K562 (cell line): Measurements from ENCODE around the gene TACSTD2. TPM values are rescaled to one million over a fixed set of nuclear protein-coding genes. Genes with fewer than 3 reads are reported as not detected.

ENCODE experiments used
- ATAC-seq: fragments of 200-7000 bp; cut with Tn5 transposase; 3 replicates; pipeline ENCODE4 v1.9.1; 2020; ENCODE audit warnings: moderate library complexity
- BruUV-seq: library from RNA; stranded (reverse); fragments of 400-500 nt; replicated peaks from 2 replicates; lab custom pipeline; 2021; lab: Mats Ljungman, UMichigan
- CTCF ChIA-PET: fragments of 300-600 bp; formaldehyde crosslinking; extraction: SDS; loops from one replicate; lab custom pipeline; 2021; ENCODE audit warnings: low intra/inter-chr PET ratio; lab: Yijun Ruan, JAX
- POLR2A ChIA-PET: fragments of 300-600, 350-650 bp; sonication (Branson Sonifier 250); formaldehyde crosslinking; extraction: SDS; loops from one replicate; lab custom pipeline; 2021; ENCODE audit warnings: antibody characterized with exemption, inconsistent platforms; lab: Yijun Ruan, JAX
- DNase-seq, 4 experiments: peaks; one replicate each; pipeline versions ENCODE4 v3.0.0 to v3.0.0-alpha.2; 2011 to 2018; ENCODE audit warnings: low spot score in 3 of 4, mixed read lengths in 3 of 4; ENCODE audit errors: extremely low read depth in 1 of 4
- FAIRE-seq: peaks from 2 replicates; lab custom pipeline; 2011; peaks lifted over from hg19 to GRCh38; lab: Jason Lieb, UNC
- H2AFZ ChIP-seq: 2 replicates; pipeline ENCODE4 v1.6.0; 2011; ENCODE audit warnings: low read depth, low read length, control low read depth, inconsistent platforms
- H3K27ac ChIP-seq: fragments of 200-600 bp; 3 replicates; pipeline ENCODE4 v1.8.0; 2011; ENCODE audit warnings: low read depth, mild to moderate bottlenecking, control low read depth, inconsistent platforms, low read length, moderate library complexity, mixed read lengths; ENCODE audit errors: extremely low read depth
- H3K27me3 ChIP-seq, 2 experiments: fragments of 300-600 bp in 1 of 2; 2 replicates in 1 of 2; 3 replicates in 1 of 2; pipeline versions ENCODE4 v1.6.0 to v1.8.0; 2011; ENCODE audit warnings: inconsistent platforms in 2 of 2, low read length in 2 of 2, mild to moderate bottlenecking in 1 of 2, mixed read lengths in 1 of 2, moderate library complexity in 1 of 2; ENCODE audit not compliant: control insufficient read depth in 2 of 2, insufficient read depth in 2 of 2
- H3K36me3 ChIP-seq: fragments of 300-600 bp; 3 replicates; pipeline ENCODE4 v1.8.0; 2011; ENCODE audit warnings: mild to moderate bottlenecking, low read length, inconsistent platforms; ENCODE audit not compliant: control insufficient read depth, insufficient read depth
- H3K4me1 ChIP-seq, 2 experiments: fragments of 200-600 bp in 1 of 2; replicated peaks in 1 of 2; 2 replicates in 1 of 2; 3 replicates in 1 of 2; pipeline versions ENCODE4 v1.5.1 to v1.8.0; 2011; ENCODE audit warnings: inconsistent platforms in 2 of 2, low read length in 2 of 2, mild to moderate bottlenecking in 1 of 2, mixed read lengths in 1 of 2, moderate library complexity in 1 of 2; ENCODE audit not compliant: control insufficient read depth in 2 of 2, insufficient read depth in 2 of 2
- H3K4me2 ChIP-seq: 2 replicates; pipeline ENCODE4 v1.6.1; 2011; ENCODE audit warnings: low read length, control low read depth, inconsistent platforms, mixed read lengths; ENCODE audit not compliant: insufficient read depth
- H3K4me3 ChIP-seq: fragments of 200-600 bp; sonication (generic), shearing (Covaris generic); 2 replicates; pipeline ENCODE4 v1.5.1; 2016; ENCODE audit warnings: control low read depth, inconsistent platforms
- H3K79me2 ChIP-seq: fragments of 200-600 bp; 3 replicates; pipeline ENCODE4 v1.8.0; 2011; ENCODE audit warnings: low read length, inconsistent platforms; ENCODE audit not compliant: control insufficient read depth, insufficient read depth
- H3K9ac ChIP-seq, 2 experiments: 2 replicates each; pipeline versions ENCODE4 v1.6.0 to v1.6.1; 2011; ENCODE audit warnings: low read depth in 2 of 2, low read length in 2 of 2, control low read depth in 1 of 2, inconsistent platforms in 1 of 2, mild to moderate bottlenecking in 1 of 2, mixed read lengths in 1 of 2; ENCODE audit not compliant: insufficient read depth in 1 of 2
- H3K9me1 ChIP-seq: one replicate; pipeline ENCODE4 v1.6.0; 2011; ENCODE audit warnings: inconsistent platforms, mild to moderate bottlenecking, low read length, moderate library complexity; ENCODE audit not compliant: control insufficient read depth, insufficient read depth
- H3K9me3 ChIP-seq: replicated peaks from 2 replicates; pipeline ENCODE4 v1.5.1; 2011; ENCODE audit warnings: low read depth, low read length, inconsistent platforms; ENCODE audit not compliant: control insufficient read depth, insufficient read depth
- H4K20me1 ChIP-seq: replicated peaks from 2 replicates; pipeline ENCODE4 v1.6.1; 2011; ENCODE audit warnings: low read length, inconsistent platforms, mixed read lengths; ENCODE audit not compliant: control insufficient read depth, insufficient read depth
- AFF1 ChIP-seq, 2 experiments: fragments of 450-650 bp; IDR thresholded peaks; 2 replicates each; pipeline ENCODE4 v1.6.1; 2018; ENCODE audit warnings: mild to moderate bottlenecking in 2 of 2, low read depth in 1 of 2; ENCODE audit not compliant: partially characterized antibody in 2 of 2
- CHD4 ChIP-seq: fragments of 200-600 bp; sonication (generic); IDR thresholded peaks from 3 replicates; pipeline ENCODE4 v1.6.1; 2012; ENCODE audit warnings: low read depth, mild to moderate bottlenecking, mixed read lengths, low read length, inconsistent platforms; ENCODE audit not compliant: insufficient read depth, insufficient replicate concordance, poor library complexity, severe bottlenecking
- CREB3 ChIP-seq: fragments of 450-650 bp; conservative IDR thresholded peaks from 2 replicates; pipeline ENCODE4 v1.6.1; 2016; ENCODE audit warnings: missing genetic modification characterization, low read depth, mild to moderate bottlenecking, missing compliant biosample characterization, moderate library complexity
- FOXA1 ChIP-seq: fragments of 450-650 bp; IDR thresholded peaks from 2 replicates; pipeline ENCODE4 v1.6.1; 2016; ENCODE audit warnings: mild to moderate bottlenecking, borderline replicate concordance
- JUNB ChIP-seq: fragments of 450-650 bp; formaldehyde crosslinking; conservative IDR thresholded peaks from 2 replicates; pipeline ENCODE4 v1.4.0; 2020; ENCODE audit warnings: mild to moderate bottlenecking
- KDM2B ChIP-seq: fragments of 250-450 bp; sonication (Bioruptor Pico); IDR thresholded peaks from 2 replicates; pipeline ENCODE4 v1.8.0; 2021; ENCODE audit warnings: mild to moderate bottlenecking, moderate library complexity
- MYNN ChIP-seq, 2 experiments: sonication (generic); formaldehyde crosslinking in 1 of 2; IDR thresholded peaks; 2 replicates each; pipeline versions ENCODE4 v1.5.0 to v1.6.1; 2016 to 2020; ENCODE audit warnings: antibody characterized with exemption in 1 of 2, missing genetic modification reagents in 1 of 2
- RBM14 ChIP-seq: fragments of 200-400 bp; formaldehyde crosslinking; IDR thresholded peaks from 2 replicates; pipeline ENCODE4 v1.6.1; 2018; ENCODE audit warnings: low read depth, mild to moderate bottlenecking, low read length, moderate library complexity, borderline replicate concordance; ENCODE audit not compliant: insufficient read depth
- TGIF2 ChIP-seq: sonication (generic); formaldehyde crosslinking; IDR thresholded peaks from 2 replicates; pipeline ENCODE4 v1.8.1; 2022; ENCODE audit warnings: mild to moderate bottlenecking, missing genetic modification reagents, moderate library complexity
- YY1 ChIP-seq, 3 experiments: IDR thresholded peaks; 2 replicates each; pipeline ENCODE4 v1.6.1; 2011; ENCODE audit warnings: low read length in 2 of 3, mild to moderate bottlenecking in 2 of 3, moderate library complexity in 2 of 3, borderline replicate concordance in 1 of 3, control low read depth in 1 of 3, low read depth in 1 of 3; ENCODE audit not compliant: insufficient read depth in 3 of 3, insufficient replicate concordance in 2 of 3, control insufficient read depth in 1 of 3, insufficient read length in 1 of 3; ENCODE audit errors: extremely low read depth in 1 of 3
- ZBTB17 ChIP-seq: fragments of 450-650 bp; formaldehyde crosslinking; IDR thresholded peaks from 2 replicates; pipeline ENCODE4 v1.4.0; 2020; ENCODE audit warnings: mild to moderate bottlenecking
- ZNF41 ChIP-seq: fragments of 250-450 bp; sonication (Bioruptor Pico); conservative IDR thresholded peaks from 2 replicates; pipeline ENCODE4 v1.4.0; 2020; ENCODE audit warnings: mild to moderate bottlenecking
- ZNF740 ChIP-seq, 3 experiments: fragments of 200-800 bp in 1 of 3; sonication (Bioruptor generic) in 1 of 3; sonication (generic) in 1 of 3; formaldehyde crosslinking in 1 of 3; IDR thresholded peaks; 2 replicates each; pipeline versions ENCODE4 v1.6.1 to v1.8.0; 2016 to 2022; ENCODE audit warnings: mild to moderate bottlenecking in 2 of 3, missing compliant biosample characterization in 2 of 3, missing genetic modification characterization in 2 of 3, missing genetic modification reagents in 1 of 3
- WGBS: fragments of 100-300 bp; shearing (Covaris generic); methylation state at CpG from one replicate; pipeline ENCODE4 v1.1.6; 2016; ENCODE audit warnings: low coverage, mixed read lengths; ENCODE audit not compliant: insufficient coverage; ENCODE audit errors: missing lambda C conversion rate; 5-methylcytosine and 5-hydroxymethylcytosine counted together
- in situ Hi-C: fragments of 300-500 bp; cut with MboI; formaldehyde crosslinking; loops from 4 replicates; pipeline ENCODE4 v1.15.0; 2018; ENCODE audit warnings: inconsistent platforms, mixed read lengths
- intact Hi-C: fragments of 100-400 bp; cut with micrococcal nuclease; formaldehyde crosslinking; loops from 2 replicates; pipeline ENCODE4 v1.14.2; 2022
- polyA plus RNA-seq, 8 experiments: library from polyadenylated mRNA; depleted of rRNA in 4 of 8; stranded (reverse) in 5 of 8; unstranded in 3 of 8; fragments of >200 nt; fragmentation: Nextera tagmentation in 2 of 8; fragmentation: Illumina TruSeq in 1 of 8; extraction: Ambion mirVana in 2 of 8; extraction: Trizol in 1 of 8; gene quantifications; 2 replicates each; pipeline versions ENCODE4 v1.2.1 to v1.2.3, GENCODE V29; 2011 to 2014; ENCODE audit warnings: inconsistent platforms in 1 of 8, missing spikeins in 1 of 8
- total RNA-seq, 7 experiments: library from RNA; depleted of rRNA in 6 of 7; stranded (reverse); fragments of >200 nt in 6 of 7; fragmentation: Illumina TruSeq in 2 of 7; extraction: Trizol in 2 of 7; gene quantifications; 2 replicates each; pipeline versions ENCODE4 v1.2.1 to v1.2.3, GENCODE V29; 2011 to 2021; ENCODE audit warnings: low replicate concordance in 1 of 7

The TACSTD2 gene
- total and polyA plus RNA-seq, 9 of the 15 experiments (the other 6 are each of a cell fraction or from before 2014, with no cell fraction given), result 0.04 to 0.31 TPM; not detected in 7

GRCh38 chr1:58586271-58586670 lies 9.2 kb upstream of the TACSTD2 start:
- TF ChIP-seq YY1 (IDR thresholded peaks at IDR 0.05; ENCODE audit: borderline replicate concordance in 1 of 3, control insufficient read depth in 1 of 3, extremely low read depth in 1 of 3, insufficient read depth in 3 of 3, insufficient read length in 1 of 3, insufficient replicate concordance in 2 of 3, low read depth in 1 of 3, low read length in 2 of 3) (no peak), RBM14 (no peak), CHD4 (no peak), AFF1 (IDR thresholded peaks at IDR 0.05; ENCODE audit: low read depth in 1 of 2, partially characterized antibody in 2 of 2) (no peak), TGIF2 (CRISPR knock-in tag) (no peak), ZBTB17 (no peak), ZNF41 (no peak), MYNN (IDR thresholded peaks at IDR 0.05) (no peak), MYNN (CRISPR knock-in tag; IDR thresholded peaks at IDR 0.05) (no peak), CREB3 (tag) (no peak), JUNB (CRISPR knock-in tag) (no peak), KDM2B (CRISPR knock-in tag) (no peak), ZNF740 (CRISPR knock-in tag; IDR thresholded peaks at IDR 0.05) (no peak), ZNF740 (tag; IDR thresholded peaks at IDR 0.05) (no peak), FOXA1 (no peak)
- DNase-seq (no peak), ATAC-seq (peak; percentile 31; the same call in 1 of the 3 replicates), FAIRE-seq (no peak)
- Histone ChIP-seq H3K9me1 (no peaks in the 10 kb centered on the region), H3K4me3 (no peak overlapping the region), H3K36me3 (no peaks in the 10 kb centered on the region), H3K27ac (no peak overlapping the region), H3K27me3 (peaks cover 3 to 4% of the 10 kb centered on the region in 2 experiments; a peak in 1 of 5 replicates), H3K9ac (no peak overlapping the region), H3K79me2 (no peaks in the 10 kb centered on the region), H3K4me1 (peaks cover 0 to 12% of the 10 kb centered on the region in 2 experiments; a peak in 2 of 5 replicates), H2AFZ (no peak overlapping the region), H3K4me2 (no peak overlapping the region), H4K20me1 (no peaks in the 10 kb centered on the region; the same call in 1 of the 2 replicates), H3K9me3 (no peaks in the 10 kb centered on the region)
- no TSS peak for BruUV-seq
- ChIA-PET POLR2A (no interaction called here), CTCF (no interaction called here)
- intact Hi-C loops, result no loop called here
- WGBS, result 17% methylated on average over 4 of the region's 4 CpGs
- in situ Hi-C loops, result no loop called here
